ENCODE results near the gene MED27.
"Not testable (repeated sequence)": the region's sequence is repeated elsewhere in the genome, so short reads cannot be mapped to it uniquely, and the experiment has no call there.

MED27 gene

GRCh38 chr9:131942146-131942720 is 137.4 kb downstream of the MED27 start:
- Mint-ChIP-seq H3K4me3 (no peak overlapping the region), H3K27me3 (no peaks in the 10 kb centered on the region), H3K27ac (no peak overlapping the region), H3K9me3 (no peaks in the 10 kb centered on the region), H3K4me1 (ENCODE audit: low read depth in 2 of 2) (peaks cover 2 to 8% of the 10 kb centered on the region in 2 donors), H3K36me3 (ENCODE audit: insufficient read depth) (peaks cover 28% of the 10 kb centered on the region)
- DNase-seq: no peak
- ATAC-seq (replicated peaks): no peak

DNA sequence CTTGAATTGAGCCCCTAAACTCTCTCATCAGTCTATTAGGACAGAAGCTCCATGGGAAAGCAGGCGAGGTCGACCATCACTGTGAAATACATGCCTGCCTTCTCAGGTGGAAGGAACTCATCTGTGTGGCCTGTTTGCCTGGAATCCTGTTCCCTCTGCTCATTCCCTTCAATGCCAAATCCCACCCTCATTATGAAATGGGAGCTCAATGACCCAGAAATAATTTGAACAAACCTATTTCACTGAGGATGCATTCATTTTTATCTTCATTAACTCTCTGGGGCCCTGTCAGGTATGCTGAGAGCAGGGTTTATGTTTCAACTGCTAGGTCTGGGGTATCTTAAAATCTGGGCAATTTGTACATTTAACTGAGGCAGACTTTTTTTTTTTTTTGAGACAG is 142.2 kb downstream of the MED27 start:
- no peak overlapping the region for H3K27ac Mint-ChIP-seq
- H3K27me3 Mint-ChIP-seq: no peaks in the 10 kb centered on the region
- H3K36me3 Mint-ChIP-seq (ENCODE audit: insufficient read depth): peaks cover 29% of the 10 kb centered on the region
- no peak overlapping the region for H3K4me3 Mint-ChIP-seq
- H3K4me1 Mint-ChIP-seq (ENCODE audit: low read depth in 2 of 2): peaks cover 2 to 14% of the 10 kb centered on the region in 2 donors
- H3K9me3 Mint-ChIP-seq: no peaks in the 10 kb centered on the region
- ATAC-seq (replicated peaks) (no peak), DNase-seq (no peak)

- H3K4me3 Mint-ChIP-seq: no peak overlapping the region
- H3K27ac Mint-ChIP-seq: no peak overlapping the region
- peaks cover 29% of the 10 kb centered on the region for H3K36me3 Mint-ChIP-seq (ENCODE audit: insufficient read depth)
- peaks cover 2 to 19% of the 10 kb centered on the region in 2 donors for H3K4me1 Mint-ChIP-seq (ENCODE audit: low read depth in 2 of 2)
- H3K9me3 Mint-ChIP-seq: no peaks in the 10 kb centered on the region
- ATAC-seq (replicated peaks) (no peak), DNase-seq (no peak)
- no peaks in the 10 kb centered on the region for H3K27me3 Mint-ChIP-seq
These were observed 142.7 kb downstream of the MED27 start for GRCh38 chr9:131936929-131937328.

GRCh38 chr9:131934673-131935072 is 145.0 kb downstream of the MED27 start:
- ATAC-seq (replicated peaks) (no peak), DNase-seq (no peak)
- peaks cover 2 to 26% of the 10 kb centered on the region in 2 donors for H3K4me1 Mint-ChIP-seq (ENCODE audit: low read depth in 2 of 2)
- H3K27ac Mint-ChIP-seq: no peak overlapping the region
- H3K36me3 Mint-ChIP-seq (ENCODE audit: insufficient read depth): peaks cover 28% of the 10 kb centered on the region
- H3K27me3 Mint-ChIP-seq: no peaks in the 10 kb centered on the region
- no peaks in the 10 kb centered on the region for H3K9me3 Mint-ChIP-seq
- no peak overlapping the region for H3K4me3 Mint-ChIP-seq

DNA sequence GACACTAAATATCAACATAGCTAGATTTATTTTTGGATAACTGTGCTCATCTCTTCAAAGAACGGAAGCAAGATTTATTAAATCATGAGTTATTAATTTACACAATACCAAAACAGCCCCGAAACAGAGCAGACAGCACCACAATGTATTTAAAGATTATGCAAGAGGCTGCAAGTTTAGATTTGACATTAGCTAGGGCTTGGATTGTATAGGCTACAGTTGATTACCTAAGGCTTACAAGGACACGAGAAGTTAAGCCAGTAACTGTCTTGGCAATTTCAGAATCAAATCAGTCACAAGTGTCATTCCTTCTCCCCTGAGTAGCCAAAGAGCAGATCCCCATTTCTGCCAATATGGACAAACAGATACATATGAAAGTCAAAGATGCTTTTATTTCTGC is 152.6 kb downstream of the MED27 start:
- no peaks in the 10 kb centered on the region for H3K9me3 Mint-ChIP-seq
- DNase-seq (no peak), ATAC-seq (replicated peaks) (no peak)
- H3K36me3 Mint-ChIP-seq (ENCODE audit: insufficient read depth): no peaks in the 10 kb centered on the region
- no peak overlapping the region for H3K4me3 Mint-ChIP-seq
- peaks cover 0 to 9% of the 10 kb centered on the region in 2 donors for H3K4me1 Mint-ChIP-seq (ENCODE audit: low read depth in 2 of 2)
- no peak overlapping the region for H3K27ac Mint-ChIP-seq
- H3K27me3 Mint-ChIP-seq: no peaks in the 10 kb centered on the region

- no peak for DNase-seq
- no peak overlapping the region for H3K4me3 Mint-ChIP-seq
- H3K9me3 Mint-ChIP-seq: no peaks in the 10 kb centered on the region
- no peaks in the 10 kb centered on the region for H3K27me3 Mint-ChIP-seq
- H3K4me1 Mint-ChIP-seq (ENCODE audit: low read depth in 2 of 2): peaks cover 0 to 3% of the 10 kb centered on the region in 2 donors
- no peak overlapping the region for H3K27ac Mint-ChIP-seq
- no peaks in the 10 kb centered on the region for H3K36me3 Mint-ChIP-seq (ENCODE audit: insufficient read depth)
- no peak for ATAC-seq (replicated peaks)
These were observed 153.2 kb downstream of the MED27 start for GRCh38 chr9:131926360-131926922.

- peaks cover 0 to under 1% of the 10 kb centered on the region in 2 donors for H3K4me1 Mint-ChIP-seq (ENCODE audit: low read depth in 2 of 2)
- no peaks in the 10 kb centered on the region for H3K36me3 Mint-ChIP-seq (ENCODE audit: insufficient read depth)
- H3K27ac Mint-ChIP-seq: no peak overlapping the region
- no peaks in the 10 kb centered on the region for H3K9me3 Mint-ChIP-seq
- H3K4me3 Mint-ChIP-seq: no peak overlapping the region
- DNase-seq (no peak), ATAC-seq (replicated peaks) (no peak)
- H3K27me3 Mint-ChIP-seq: no peaks in the 10 kb centered on the region
These were observed 153.9 kb downstream of the MED27 start for GRCh38 chr9:131925677-131926177.

DNA sequence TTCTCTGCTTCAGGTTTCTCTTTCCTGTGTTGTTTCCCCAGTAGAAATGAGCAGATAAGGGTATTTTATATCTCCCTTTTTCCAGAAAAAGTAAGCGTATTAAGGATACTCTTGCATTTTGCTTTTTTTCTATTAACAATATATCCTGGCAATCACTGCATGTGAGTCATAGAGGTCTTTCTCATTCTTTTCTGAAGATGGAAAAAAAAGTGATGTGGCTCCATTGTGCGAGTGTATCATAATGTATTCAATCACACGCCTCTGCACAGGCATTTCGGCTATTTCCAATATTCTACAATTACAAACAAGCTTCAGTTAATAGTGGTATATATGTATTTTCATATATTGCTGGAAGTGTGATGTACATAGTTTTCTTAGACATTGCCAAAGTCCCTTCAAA is 155.9 kb downstream of the MED27 start:
- no peak overlapping the region for H3K4me3 Mint-ChIP-seq
- no peak overlapping the region for H3K27ac Mint-ChIP-seq
- no peaks in the 10 kb centered on the region for H3K27me3 Mint-ChIP-seq
- ATAC-seq (replicated peaks): no peak
- H3K36me3 Mint-ChIP-seq (ENCODE audit: insufficient read depth): no peaks in the 10 kb centered on the region
- no peaks in the 10 kb centered on the region for H3K9me3 Mint-ChIP-seq
- H3K4me1 Mint-ChIP-seq (ENCODE audit: low read depth in 2 of 2): peaks cover 6 to 8% of the 10 kb centered on the region in 2 donors
- DNase-seq: no peak

GRCh38 chr9:131923132-131923671 is 156.5 kb downstream of the MED27 start:
- no peaks in the 10 kb centered on the region for H3K9me3 Mint-ChIP-seq
- H3K4me3 Mint-ChIP-seq: no peak overlapping the region
- no peak overlapping the region for H3K27ac Mint-ChIP-seq
- no peaks in the 10 kb centered on the region for H3K36me3 Mint-ChIP-seq (ENCODE audit: insufficient read depth)
- ATAC-seq (replicated peaks) (no peak), DNase-seq (no peak)
- no peaks in the 10 kb centered on the region for H3K27me3 Mint-ChIP-seq
- H3K4me1 Mint-ChIP-seq (ENCODE audit: low read depth in 2 of 2): peaks cover 6 to 8% of the 10 kb centered on the region in 2 donors

DNA sequence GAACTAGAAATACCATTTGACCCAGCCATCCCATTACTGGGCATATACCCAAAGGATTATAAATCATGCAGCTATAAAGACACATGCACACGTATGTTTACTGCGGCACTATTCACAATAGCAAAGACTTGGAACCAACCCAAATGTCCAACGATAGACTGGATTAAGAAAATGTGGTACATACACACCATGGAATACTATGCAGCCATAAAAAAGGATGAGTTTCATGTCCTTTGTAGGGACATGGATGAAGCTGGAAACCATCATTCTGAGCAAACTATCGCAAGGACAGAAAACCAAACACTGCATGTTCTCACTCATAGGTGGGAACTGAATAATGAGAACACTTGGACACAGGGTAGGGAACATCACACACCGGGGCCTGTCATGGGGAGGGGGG is 158.0 kb downstream of the MED27 start:
- ATAC-seq (replicated peaks); H3K27me3 Mint-ChIP-seq: not testable (repeated sequence)
- peaks cover 12 to 14% of the 10 kb centered on the region in 2 donors for H3K4me1 Mint-ChIP-seq (ENCODE audit: low read depth in 2 of 2)

DNA sequence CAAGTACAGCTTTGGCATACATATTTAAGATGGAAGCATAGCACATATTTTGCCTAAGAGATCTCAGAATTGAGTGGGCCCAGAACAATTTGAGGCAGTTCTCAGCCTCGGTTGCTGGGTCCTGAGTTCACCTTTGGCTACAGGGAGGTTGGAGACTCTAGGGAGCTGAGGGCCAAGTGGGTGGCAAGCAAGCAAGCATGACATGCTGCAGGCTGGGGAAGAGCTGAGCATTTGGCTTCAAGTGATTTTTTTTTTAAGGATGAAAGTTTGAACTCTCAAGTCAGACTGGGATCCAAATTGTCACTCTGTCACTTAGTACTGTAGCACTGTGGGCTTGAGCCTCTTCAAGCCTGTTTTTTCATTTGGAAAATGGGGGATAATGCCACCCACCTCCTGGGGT is 160.5 kb downstream of the MED27 start:
- no peak overlapping the region for H3K27ac Mint-ChIP-seq

More for the DNA sequence above, 158.0 kb downstream of the MED27 start:
- H3K36me3 Mint-ChIP-seq (ENCODE audit: insufficient read depth); DNase-seq; H3K27ac Mint-ChIP-seq; H3K4me3 Mint-ChIP-seq; H3K9me3 Mint-ChIP-seq: not testable (repeated sequence)

DNA sequence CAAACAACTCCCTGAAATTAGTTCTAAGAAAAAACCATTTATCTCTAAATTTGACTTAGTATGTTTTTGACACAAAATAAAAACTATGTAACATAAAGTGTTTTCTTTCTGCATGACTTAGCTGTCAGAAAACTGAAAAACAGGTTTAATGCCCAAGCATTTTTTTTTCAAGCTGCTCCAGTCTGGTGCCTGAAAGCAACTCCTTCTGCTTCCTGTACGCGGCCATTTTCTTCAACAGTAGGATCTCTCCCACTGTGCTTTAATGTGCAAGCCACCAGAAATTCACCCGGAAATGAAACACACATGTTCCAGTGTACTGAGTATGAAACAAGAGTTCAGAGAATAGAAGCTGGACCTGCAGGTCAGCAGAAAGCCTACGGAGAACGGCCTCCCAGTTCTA is 161.2 kb downstream of the MED27 start:
- Mint-ChIP-seq H3K9me3 (no peaks in the 10 kb centered on the region), H3K36me3 (ENCODE audit: insufficient read depth) (no peaks in the 10 kb centered on the region), H3K4me1 (ENCODE audit: low read depth in 2 of 2) (peaks cover 13 to 19% of the 10 kb centered on the region in 2 donors), H3K27me3 (no peaks in the 10 kb centered on the region), H3K4me3 (no peak overlapping the region), H3K27ac (no peak overlapping the region)
- DNase-seq (no peak), ATAC-seq (replicated peaks) (no peak)

More for the DNA sequence above, 160.5 kb downstream of the MED27 start:
- DNase-seq (no peak), ATAC-seq (replicated peaks) (no peak)
- peaks cover 13 to 18% of the 10 kb centered on the region in 2 donors for H3K4me1 Mint-ChIP-seq (ENCODE audit: low read depth in 2 of 2)
- H3K36me3 Mint-ChIP-seq (ENCODE audit: insufficient read depth): no peaks in the 10 kb centered on the region
- no peaks in the 10 kb centered on the region for H3K9me3 Mint-ChIP-seq
- H3K27me3 Mint-ChIP-seq: no peaks in the 10 kb centered on the region
- H3K4me3 Mint-ChIP-seq: no peak overlapping the region

- Mint-ChIP-seq H3K9me3 (no peaks in the 10 kb centered on the region), H3K4me3 (no peak overlapping the region), H3K27me3 (no peaks in the 10 kb centered on the region), H3K27ac (no peak overlapping the region), H3K4me1 (ENCODE audit: low read depth in 2 of 2) (peaks cover 14 to 33% of the 10 kb centered on the region in 2 donors), H3K36me3 (ENCODE audit: insufficient read depth) (no peaks in the 10 kb centered on the region)
- DNase-seq (no peak), ATAC-seq (replicated peaks) (no peak)
These were observed 162.7 kb downstream of the MED27 start for GRCh38 chr9:131917009-131917408.

DNA sequence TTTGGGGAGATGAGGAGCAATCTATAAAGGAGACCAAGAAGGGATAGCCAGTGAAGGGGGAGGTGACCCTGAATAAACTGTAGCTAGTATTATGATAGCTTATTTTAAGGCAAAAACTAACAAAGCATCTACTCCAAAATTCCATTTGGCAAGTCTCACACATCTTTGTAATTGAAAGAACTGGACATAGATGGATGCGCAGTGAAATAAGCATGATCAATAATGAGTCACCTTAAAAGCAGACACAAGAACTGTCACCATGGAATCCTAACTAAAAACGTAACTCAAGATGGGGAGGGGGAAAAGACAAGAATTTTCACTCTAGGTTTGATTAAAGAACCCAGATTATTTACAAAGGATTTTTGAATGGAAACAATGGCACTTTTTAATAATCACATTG is 164.5 kb downstream of the MED27 start:
- Mint-ChIP-seq H3K27me3 (no peaks in the 10 kb centered on the region), H3K9me3 (no peaks in the 10 kb centered on the region), H3K4me1 (ENCODE audit: low read depth in 2 of 2) (peaks cover 9 to 28% of the 10 kb centered on the region in 2 donors), H3K36me3 (ENCODE audit: insufficient read depth) (no peaks in the 10 kb centered on the region), H3K27ac (no peak overlapping the region), H3K4me3 (no peak overlapping the region)
- ATAC-seq (replicated peaks): no peak
- no peak for DNase-seq
